ENCODE results near the gene HOOK2.

DNA sequence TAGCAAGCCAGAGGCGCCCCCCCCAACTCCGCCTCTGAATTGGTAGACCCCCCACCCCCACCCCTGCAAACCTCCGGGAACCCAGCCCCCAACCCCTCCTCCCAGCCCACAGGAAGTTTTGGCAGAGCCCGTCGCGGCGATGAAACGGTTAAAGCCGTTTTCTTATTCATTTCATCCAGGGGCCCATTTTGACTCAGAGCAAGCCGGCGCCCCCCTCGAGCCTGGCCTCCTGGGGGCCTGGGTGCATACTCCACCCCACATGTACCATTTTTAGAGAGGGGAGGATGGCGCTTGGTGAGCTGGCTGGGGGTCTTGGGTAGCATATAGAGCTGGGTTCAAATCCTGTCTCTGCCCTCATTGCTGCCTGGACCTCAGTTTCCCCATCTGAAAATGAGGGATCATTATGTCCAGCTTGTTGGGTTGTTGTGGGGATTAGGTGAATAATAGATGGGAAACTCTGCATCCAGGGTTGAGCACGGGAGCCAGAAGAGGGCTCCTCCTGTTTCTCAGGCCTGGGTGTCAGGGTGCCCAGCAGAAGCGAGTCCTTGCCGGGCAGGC, 8.0 kb upstream of the HOOK2 start:
- TF ChIP-seq, protein P1, sequence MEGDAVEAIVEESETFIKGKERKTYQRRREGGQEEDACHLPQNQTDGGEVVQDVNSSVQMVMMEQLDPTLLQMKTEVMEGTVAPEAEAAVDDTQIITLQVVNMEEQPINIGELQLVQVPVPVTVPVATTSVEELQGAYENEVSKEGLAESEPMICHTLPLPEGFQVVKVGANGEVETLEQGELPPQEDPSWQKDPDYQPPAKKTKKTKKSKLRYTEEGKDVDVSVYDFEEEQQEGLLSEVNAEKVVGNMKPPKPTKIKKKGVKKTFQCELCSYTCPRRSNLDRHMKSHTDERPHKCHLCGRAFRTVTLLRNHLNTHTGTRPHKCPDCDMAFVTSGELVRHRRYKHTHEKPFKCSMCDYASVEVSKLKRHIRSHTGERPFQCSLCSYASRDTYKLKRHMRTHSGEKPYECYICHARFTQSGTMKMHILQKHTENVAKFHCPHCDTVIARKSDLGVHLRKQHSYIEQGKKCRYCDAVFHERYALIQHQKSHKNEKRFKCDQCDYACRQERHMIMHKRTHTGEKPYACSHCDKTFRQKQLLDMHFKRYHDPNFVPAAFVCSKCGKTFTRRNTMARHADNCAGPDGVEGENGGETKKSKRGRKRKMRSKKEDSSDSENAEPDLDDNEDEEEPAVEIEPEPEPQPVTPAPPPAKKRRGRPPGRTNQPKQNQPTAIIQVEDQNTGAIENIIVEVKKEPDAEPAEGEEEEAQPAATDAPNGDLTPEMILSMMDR (IDR thresholded peaks at IDR 0.05; ENCODE audit: insufficient read depth, low read depth, low read length), result no peak
- TF ChIP-seq EZH2 (IDR thresholded peaks at IDR 0.05; ENCODE audit: insufficient read depth, low read length), result no peak

Data from astrocyte (in vitro differentiated cells and primary cell).